MM.1S (cell line): Measurements from ENCODE around the gene MAPK4.

Source experiments
- DNase-seq: peaks from one replicate; pipeline ENCODE4 v3.0.0-alpha.2; 2015
- H2AFZ ChIP-seq: fragments of 300-600 bp; sonication (generic); 2 replicates; pipeline ENCODE4 v1.6.0; 2016; ENCODE audit warnings: antibody characterized with exemption, low read length
- H3F3A ChIP-seq: fragments of 300-600 bp; sonication (generic); 2 replicates; pipeline ENCODE4 v1.6.1; 2016; ENCODE audit warnings: mild to moderate bottlenecking, antibody characterized with exemption, low read length, moderate library complexity, mixed read lengths; ENCODE audit not compliant: insufficient read depth
- H3K27ac ChIP-seq: fragments of 300-600 bp; sonication (generic); 2 replicates; pipeline ENCODE4 v1.5.1; 2016; ENCODE audit warnings: mild to moderate bottlenecking, low read length
- H3K27me3 ChIP-seq: fragments of 300-600 bp; sonication (generic); replicated peaks from 2 replicates; pipeline ENCODE4 v1.6.0; 2016; ENCODE audit warnings: low read length; ENCODE audit not compliant: insufficient read depth
- H3K36me3 ChIP-seq: fragments of 300-600 bp; sonication (generic); replicated peaks from 2 replicates; pipeline ENCODE4 v1.6.1; 2016; ENCODE audit warnings: mild to moderate bottlenecking, low read length, mixed read lengths; ENCODE audit not compliant: insufficient read depth
- H3K4me1 ChIP-seq: fragments of 300-600 bp; sonication (generic); 2 replicates; pipeline ENCODE4 v1.6.1; 2016; ENCODE audit warnings: low read length, mixed read lengths
- H3K4me2 ChIP-seq: fragments of 300-600 bp; sonication (generic); 2 replicates; pipeline ENCODE4 v1.6.0; 2016; ENCODE audit warnings: low read depth, low read length
- H3K4me3 ChIP-seq: fragments of 300-600 bp; sonication (generic); 2 replicates; pipeline ENCODE4 v1.5.1; 2016; ENCODE audit warnings: low read length, mixed read lengths
- H3K79me2 ChIP-seq: fragments of 300-600 bp; sonication (generic); 2 replicates; pipeline ENCODE4 v1.6.1; 2016; ENCODE audit warnings: mixed run types, low read length, mixed read lengths
- H3K9ac ChIP-seq: fragments of 300-600 bp; sonication (generic); 2 replicates; pipeline ENCODE4 v1.6.1; 2016; ENCODE audit warnings: low read length, mixed read lengths
- H3K9me2 ChIP-seq: fragments of 300-600 bp; sonication (generic); replicated peaks from 2 replicates; pipeline ENCODE4 v1.6.1; 2016; ENCODE audit warnings: mild to moderate bottlenecking, low read length, mixed read lengths; ENCODE audit not compliant: insufficient read depth
- H3K9me3 ChIP-seq: fragments of 300-600 bp; sonication (generic); replicated peaks from 2 replicates; pipeline ENCODE4 v1.6.1; 2016; ENCODE audit warnings: mild to moderate bottlenecking, low read length, mixed read lengths; ENCODE audit not compliant: insufficient read depth
- H4K20me1 ChIP-seq: fragments of 300-600 bp; sonication (generic); 2 replicates; pipeline ENCODE4 v1.6.1; 2016; ENCODE audit warnings: mild to moderate bottlenecking, low read length, moderate library complexity, mixed read lengths; ENCODE audit not compliant: insufficient read depth
- CTCF ChIP-seq: fragments of 300-600 bp; sonication (generic); IDR thresholded peaks from 2 replicates; pipeline ENCODE4 v1.5.1; 2016; ENCODE audit warnings: antibody characterized with exemption, low read length, mixed read lengths
- EZH2 ChIP-seq: fragments of 300-600 bp; sonication (generic); optimal IDR thresholded peaks from 2 replicates; pipeline ENCODE3; 2017; ENCODE audit warnings: low read depth, mild to moderate bottlenecking, antibody characterized with exemption, low read length, mixed read lengths
- EZH2phosphoT487 ChIP-seq: fragments of 300-600 bp; sonication (generic); IDR thresholded peaks from 2 replicates; pipeline ENCODE4 v1.6.1; 2018; ENCODE audit warnings: antibody characterized with exemption, low read length

Gene MAPK4

GRCh38 chr18:50629148-50629631, 69.3 kb downstream of the MAPK4 start:
- H3K9me2 ChIP-seq: no peaks in the 10 kb centered on the region
- no peaks in the 10 kb centered on the region for H3F3A ChIP-seq
- DNase-seq: no peak
- no peaks in the 10 kb centered on the region for H3K36me3 ChIP-seq
- H3K27ac ChIP-seq: no peak overlapping the region
- H3K27me3 ChIP-seq: no peaks in the 10 kb centered on the region
- no peak overlapping the region for H3K9ac ChIP-seq
- H3K4me1 ChIP-seq: no peaks in the 10 kb centered on the region
- H4K20me1 ChIP-seq: no peaks in the 10 kb centered on the region
- H3K79me2 ChIP-seq: no peaks in the 10 kb centered on the region
- no peak overlapping the region for H3K4me2 ChIP-seq
- H2AFZ ChIP-seq: no peak overlapping the region
- no peak overlapping the region for H3K4me3 ChIP-seq
- TF ChIP-seq CTCF (no peak), EZH2 (no peak), EZH2phosphoT487 (no peak)
- no peaks in the 10 kb centered on the region for H3K9me3 ChIP-seq

- H3K79me2 ChIP-seq: no peaks in the 10 kb centered on the region
- H3K36me3 ChIP-seq: no peaks in the 10 kb centered on the region
- H3K27ac ChIP-seq: no peak overlapping the region
- H4K20me1 ChIP-seq: no peaks in the 10 kb centered on the region
- no peak for DNase-seq
- no peak overlapping the region for H3K4me3 ChIP-seq
- no peak overlapping the region for H2AFZ ChIP-seq
- no peak overlapping the region for H3K4me2 ChIP-seq
- H3K4me1 ChIP-seq: no peaks in the 10 kb centered on the region
- no peaks in the 10 kb centered on the region for H3F3A ChIP-seq
- no peaks in the 10 kb centered on the region for H3K9me3 ChIP-seq
- no peaks in the 10 kb centered on the region for H3K27me3 ChIP-seq
- no peak overlapping the region for H3K9ac ChIP-seq
- H3K9me2 ChIP-seq: no peaks in the 10 kb centered on the region
- TF ChIP-seq EZH2 (no peak), EZH2phosphoT487 (no peak), CTCF (no peak)
Observed at GRCh38 chr18:50630895-50631294, 71.0 kb downstream of the MAPK4 start.

- H4K20me1 ChIP-seq: no peaks in the 10 kb centered on the region
- H3K79me2 ChIP-seq: no peaks in the 10 kb centered on the region
- no peaks in the 10 kb centered on the region for H3K27me3 ChIP-seq
- no peak overlapping the region for H2AFZ ChIP-seq
- H3F3A ChIP-seq: no peaks in the 10 kb centered on the region
- no peaks in the 10 kb centered on the region for H3K9me2 ChIP-seq
- no peak overlapping the region for H3K4me3 ChIP-seq
- H3K9me3 ChIP-seq: no peaks in the 10 kb centered on the region
- H3K36me3 ChIP-seq: no peaks in the 10 kb centered on the region
- no peak for DNase-seq
- H3K9ac ChIP-seq: no peak overlapping the region
- H3K4me1 ChIP-seq: no peaks in the 10 kb centered on the region
- no peak overlapping the region for H3K4me2 ChIP-seq
- TF ChIP-seq CTCF: no peak
- no peak for TF ChIP-seq EZH2
- TF ChIP-seq EZH2phosphoT487: no peak
- no peak overlapping the region for H3K27ac ChIP-seq
Observed at GRCh38 chr18:50632895-50633515, 73.1 kb downstream of the MAPK4 start.
